Mucosa of stomach (tissue), 1 donor: Measurements from ENCODE around the gene PTPN2.

Experiments used
- H3K27me3 ChIP-seq: one replicate; pipeline ENCODE4 v1.7.0; 2013; ENCODE audit warnings: mild to moderate bottlenecking, low read length; ENCODE audit not compliant: control insufficient read depth, insufficient read depth
- H3K36me3 ChIP-seq: one replicate; pipeline ENCODE4 v1.7.0; 2013; ENCODE audit warnings: low read length; ENCODE audit not compliant: control insufficient read depth, insufficient read depth
- H3K4me1 ChIP-seq: one replicate; pipeline ENCODE4 v1.7.0; 2013; ENCODE audit warnings: mild to moderate bottlenecking, low read length; ENCODE audit not compliant: control insufficient read depth, insufficient read depth
- H3K4me3 ChIP-seq: one replicate; pipeline ENCODE4 v1.7.0; 2013; ENCODE audit warnings: low read length
- H3K9ac ChIP-seq: one replicate; pipeline ENCODE4 v1.7.0; 2013; ENCODE audit warnings: mild to moderate bottlenecking, low read length, moderate library complexity
- H3K9me3 ChIP-seq: one replicate; pipeline ENCODE4 v1.7.0; 2013; ENCODE audit warnings: mild to moderate bottlenecking, low read length, moderate library complexity; ENCODE audit not compliant: control insufficient read depth
- donor health status: Pancreatic carcinoma.

PTPN2 gene

DNA sequence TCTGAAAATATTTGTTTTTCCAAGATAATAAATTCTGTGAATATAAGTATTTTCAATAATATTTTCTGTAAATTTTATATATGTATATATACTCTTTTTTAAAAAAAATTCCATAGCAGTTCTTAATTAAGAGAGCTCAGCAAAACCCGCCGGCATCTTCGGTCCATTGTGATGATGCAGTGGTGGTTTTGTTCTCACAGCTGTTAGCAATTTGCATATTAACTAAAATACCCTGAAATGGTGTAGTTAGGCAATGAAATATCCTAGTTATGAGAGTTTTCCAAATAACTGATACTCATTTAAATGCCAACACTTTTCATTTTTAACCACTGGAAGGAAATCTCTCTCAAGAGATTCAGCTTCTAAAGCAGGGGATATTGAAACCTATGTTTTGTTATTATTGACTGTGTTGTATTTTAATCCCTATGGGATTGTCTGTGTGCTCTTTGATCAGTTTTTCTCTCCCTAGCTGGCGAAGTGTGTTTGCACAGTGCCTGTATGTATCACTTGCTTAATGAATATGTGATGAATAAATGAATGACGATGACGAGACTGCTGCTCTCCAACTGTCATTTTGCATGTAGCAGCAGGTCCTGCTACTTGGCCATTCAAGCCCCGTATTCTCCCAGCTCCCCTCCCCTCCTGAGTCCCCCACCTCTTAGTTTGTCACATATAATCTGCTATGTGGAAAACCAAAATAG, 138.8 kb downstream of the PTPN2 start:
- Histone ChIP-seq H3K27me3 (no peaks in the 10 kb centered on the region), H3K36me3 (no peaks in the 10 kb centered on the region), H3K4me3 (no peak overlapping the region), H3K9ac (no peak overlapping the region), H3K9me3 (no peaks in the 10 kb centered on the region), H3K4me1 (no peaks in the 10 kb centered on the region)

DNA sequence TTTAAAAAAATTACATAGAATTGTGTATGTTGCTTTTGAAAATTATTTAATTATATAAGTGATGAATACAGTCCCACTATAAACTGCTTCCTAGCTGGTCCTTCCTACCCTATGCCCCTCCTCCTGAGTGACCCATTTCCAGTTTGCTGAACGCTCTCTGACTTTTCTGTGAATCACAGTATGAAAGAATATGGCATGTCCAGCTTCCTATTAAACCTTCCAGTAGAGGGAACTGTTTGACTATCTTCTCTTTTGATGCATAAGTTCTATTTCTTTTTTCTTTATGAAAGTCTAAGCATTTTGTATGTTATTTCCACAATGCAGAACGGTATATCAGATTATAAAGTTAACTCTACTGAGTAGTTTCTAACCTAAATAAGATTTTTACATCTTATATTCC, 139.9 kb downstream of the PTPN2 start:
- Histone ChIP-seq H3K36me3 (no peaks in the 10 kb centered on the region), H3K9ac (no peak overlapping the region), H3K27me3 (no peaks in the 10 kb centered on the region), H3K9me3 (no peaks in the 10 kb centered on the region), H3K4me3 (no peak overlapping the region), H3K4me1 (no peaks in the 10 kb centered on the region)

DNA sequence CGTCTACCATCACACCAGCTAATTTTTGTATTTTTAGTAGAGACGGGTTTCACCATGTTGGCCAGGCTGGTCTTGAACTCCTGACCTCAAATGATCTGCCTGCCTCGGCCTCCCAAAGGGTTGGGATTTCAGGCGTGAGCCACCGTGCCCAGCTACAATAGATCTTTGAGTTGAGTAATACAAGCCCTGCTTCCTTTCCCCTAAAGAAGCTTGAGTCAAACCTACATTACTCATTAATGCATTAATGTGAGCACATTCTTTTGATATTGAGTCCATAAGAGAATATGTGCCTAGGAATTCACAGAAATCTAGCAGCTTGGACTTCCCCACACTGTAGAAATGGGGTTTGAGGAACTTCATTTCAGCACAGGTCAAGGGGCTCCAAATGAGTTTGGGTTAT, 141.6 kb downstream of the PTPN2 start:
- Histone ChIP-seq H3K36me3 (no peaks in the 10 kb centered on the region), H3K4me1 (no peaks in the 10 kb centered on the region), H3K27me3 (no peaks in the 10 kb centered on the region), H3K4me3 (no peak overlapping the region), H3K9me3 (no peaks in the 10 kb centered on the region), H3K9ac (no peak overlapping the region)
